MM.1S (cell line): Measurements from ENCODE around the gene UBL5.

ENCODE experiments used
- CTCF ChIP-seq: fragments of 300-600 bp; sonication (generic); IDR thresholded peaks from 2 replicates; pipeline ENCODE4 v1.5.1; 2016; ENCODE audit warnings: antibody characterized with exemption, low read length, mixed read lengths
- EZH2 ChIP-seq: fragments of 300-600 bp; sonication (generic); optimal IDR thresholded peaks from 2 replicates; pipeline ENCODE3; 2017; ENCODE audit warnings: low read depth, mild to moderate bottlenecking, antibody characterized with exemption, low read length, mixed read lengths
- EZH2phosphoT487 ChIP-seq: fragments of 300-600 bp; sonication (generic); IDR thresholded peaks from 2 replicates; pipeline ENCODE4 v1.6.1; 2018; ENCODE audit warnings: antibody characterized with exemption, low read length

- TF ChIP-seq CTCF, result no peak
- no peak for TF ChIP-seq EZH2
- TF ChIP-seq EZH2phosphoT487, result no peak
Measured at GRCh38 chr19:9797871-9798270, 29.8 kb upstream of the UBL5 start.
